HepG2 (cell line): ENCODE results near the gene UVSSA. TPM values are rescaled to one million over a fixed set of nuclear protein-coding genes. Genes with fewer than 3 reads are reported as not detected.

Source experiments
- ATAC-seq: fragments of 200-7000 bp; cut with Tn5 transposase; 3 replicates; pipeline ENCODE4 v1.9.1; 2020; ENCODE audit warnings: mild to moderate bottlenecking, moderate library complexity
- BruUV-seq: library from RNA; stranded (reverse); fragments of 400-500 nt; replicated peaks from 2 replicates; lab custom pipeline; 2021; lab: Mats Ljungman, UMichigan
- CTCF ChIA-PET: fragments of 300-600 bp; formaldehyde crosslinking; extraction: SDS; loops from one replicate; lab custom pipeline; 2021; ENCODE audit warnings: low total read pairs, inconsistent platforms, low intra/inter-chr PET ratio; lab: Yijun Ruan, JAX
- POLR2A ChIA-PET: fragments of 350-600 bp; sonication (Branson Sonifier 250); formaldehyde crosslinking; loops from one replicate; lab custom pipeline; 2020; ENCODE audit warnings: antibody characterized with exemption, inconsistent platforms; lab: Yijun Ruan, JAX
- DNase-seq: peaks from one replicate; pipeline ENCODE4 v3.0.0-alpha.2; 2015; ENCODE audit warnings: low spot score
- FAIRE-seq: peaks from 3 replicates; lab custom pipeline; 2011; peaks lifted over from hg19 to GRCh38; lab: Jason Lieb, UNC
- H2AFZ ChIP-seq: one replicate; pipeline ENCODE4 v1.6.1; 2011; ENCODE audit warnings: low read length, inconsistent platforms
- H3K27ac ChIP-seq: fragments of 300-600 bp; 3 replicates; pipeline ENCODE4 v1.8.0; 2011; ENCODE audit warnings: mixed run types, mild to moderate bottlenecking, mixed read lengths, low read length, inconsistent platforms; ENCODE audit not compliant: insufficient read depth; ENCODE audit errors: extremely low read length
- H3K27me3 ChIP-seq, 2 experiments: fragments of 200-600 bp in 1 of 2; 2 replicates in 1 of 2; 3 replicates in 1 of 2; pipeline versions ENCODE4 v1.6.0 to v1.8.0; 2011; ENCODE audit warnings: low read length in 2 of 2, mild to moderate bottlenecking in 2 of 2, moderate library complexity in 2 of 2, inconsistent platforms in 1 of 2; ENCODE audit not compliant: insufficient read depth in 2 of 2, control insufficient read depth in 1 of 2
- H3K36me3 ChIP-seq, 2 experiments: fragments of 200-600 bp in 1 of 2; replicated peaks in 1 of 2; 2 replicates in 1 of 2; 3 replicates in 1 of 2; pipeline versions ENCODE4 v1.5.1 to v1.8.0; 2011; ENCODE audit warnings: low read length in 2 of 2, inconsistent platforms in 1 of 2; ENCODE audit not compliant: insufficient read depth in 2 of 2, control insufficient read depth in 1 of 2
- H3K4me1 ChIP-seq: 2 replicates; pipeline ENCODE4 v1.5.1; 2012; ENCODE audit warnings: low read length, inconsistent platforms; ENCODE audit not compliant: insufficient read depth
- H3K4me2 ChIP-seq: 2 replicates; pipeline ENCODE4 v1.6.0; 2011; ENCODE audit warnings: low read depth, low read length, inconsistent platforms
- H3K4me3 ChIP-seq, 3 experiments: fragments of 200-600 bp in 1 of 3; sonication (generic), shearing (Covaris generic) in 1 of 3; replicated peaks in 1 of 3; 2 replicates each; pipeline ENCODE4 v1.5.1; 2011 to 2016; ENCODE audit warnings: low read length in 3 of 3, inconsistent platforms in 2 of 3, low read depth in 2 of 3, mild to moderate bottlenecking in 2 of 3, control low read depth in 1 of 3, mixed read lengths in 1 of 3; ENCODE audit not compliant: insufficient read depth in 1 of 3
- H3K79me2 ChIP-seq: one replicate; pipeline ENCODE4 v1.6.1; 2011; ENCODE audit warnings: low read length, inconsistent platforms; ENCODE audit not compliant: insufficient read depth
- H3K9ac ChIP-seq: 2 replicates; pipeline ENCODE4 v1.6.0; 2011; ENCODE audit warnings: mild to moderate bottlenecking, low read depth, low read length, inconsistent platforms; ENCODE audit not compliant: insufficient read depth
- H3K9me3 ChIP-seq: 2 replicates; pipeline ENCODE4 v1.5.1; 2012; ENCODE audit warnings: mild to moderate bottlenecking, low read length
- H4K20me1 ChIP-seq: 2 replicates; pipeline ENCODE4 v1.6.0; 2011; ENCODE audit warnings: inconsistent platforms, mild to moderate bottlenecking, low read length, moderate library complexity; ENCODE audit not compliant: insufficient read depth
- MIER2 ChIP-seq: IDR thresholded peaks from 2 replicates; pipeline ENCODE4 v1.6.1; 2016; ENCODE audit warnings: missing biosample characterization, missing genetic modification reagents
- ZNF609 ChIP-seq: sonication (generic); formaldehyde crosslinking; IDR thresholded peaks from 2 replicates; pipeline ENCODE4 v1.4.0; 2020; ENCODE audit warnings: mild to moderate bottlenecking, missing genetic modification reagents, borderline replicate concordance
- ZSCAN21 ChIP-seq: sonication (generic); formaldehyde crosslinking; IDR thresholded peaks from 2 replicates; pipeline ENCODE4 v1.8.0; 2022; ENCODE audit warnings: mild to moderate bottlenecking, missing genetic modification reagents, moderate library complexity, borderline replicate concordance
- WGBS: methylation state at CpG from one replicate; pipeline ENCODE4 v1.1.6; 2017; ENCODE audit warnings: low lambda C conversion rate; 5-methylcytosine and 5-hydroxymethylcytosine counted together
- in situ Hi-C: cut with HindIII; loops from 2 replicates; pipeline ENCODE4 v1.10.0; 2017; ENCODE audit warnings: low pct_unique_long_range_greater_than_20kb; ENCODE audit not compliant: extremely low pct_ligation_motif_present
- intact Hi-C: fragments of 100-400 bp; cut with micrococcal nuclease; formaldehyde crosslinking; loops from one replicate; pipeline ENCODE4 v1.10.0; 2022; ENCODE audit not compliant: unreplicated experiment
- polyA plus RNA-seq, 8 experiments: library from polyadenylated mRNA; depleted of rRNA in 3 of 8; stranded (reverse) in 7 of 8; unstranded in 1 of 8; fragments of >200 nt; fragmentation: Illumina TruSeq in 4 of 8; extraction: Trizol in 4 of 8; gene quantifications; 2 replicates each; pipeline versions ENCODE4 v1.2.1 to v1.2.3, GENCODE V29; 2011 to 2016; ENCODE audit warnings: low read depth in 4 of 8, missing spikeins in 1 of 8, mixed read lengths in 1 of 8; ENCODE audit not compliant: insufficient read depth in 1 of 8
- total RNA-seq, 5 experiments: library from RNA; depleted of rRNA; stranded (reverse); fragments of >200 nt; fragmentation: Illumina TruSeq; extraction: Trizol; gene quantifications; 2 replicates each; pipeline ENCODE4 v1.2.3, GENCODE V29; 2016; ENCODE audit warnings: low read depth in 1 of 5

The UVSSA gene
- total and polyA plus RNA-seq, 2 of the 13 experiments (the other 11 are each of a cell fraction or from before 2014, with no cell fraction given), result 4.6 to 8.4 TPM

GRCh38 chr4:1363513-1363912, 16.5 kb downstream of the UVSSA start (continued):
- TF ChIP-seq ZNF609, result no peak

DNA sequence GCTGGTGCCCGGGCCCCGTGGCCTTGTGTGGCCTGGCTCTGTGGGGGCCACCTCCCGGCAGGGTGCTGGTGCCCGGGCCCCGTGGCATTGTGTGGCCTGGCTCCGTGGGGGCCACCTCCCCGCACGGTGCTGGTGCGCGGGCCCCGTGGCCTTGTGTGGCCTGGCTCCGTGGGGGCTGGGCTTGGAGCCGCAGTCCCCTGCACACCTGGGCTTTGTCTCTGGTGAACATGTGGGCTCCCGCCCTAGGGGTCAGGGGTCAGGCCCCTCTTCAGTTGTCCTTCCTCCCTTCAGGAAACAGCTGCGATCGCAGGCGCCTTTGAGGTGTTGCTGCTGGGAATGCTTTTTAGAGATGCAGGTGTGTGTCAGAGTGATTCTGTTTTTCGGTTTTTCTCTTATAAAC, 17.2 kb downstream of the UVSSA start:
- FAIRE-seq (no peak), DNase-seq (no peak), ATAC-seq (no peak)
- BruUV-seq, result no TSS peak
- H3K9ac ChIP-seq, result no peak overlapping the region
- 0 out of 2 replicates have a peak, but pooled peaks cover 3% of the 10 kb centered on the region for H4K20me1 ChIP-seq
- in situ Hi-C loops, result no loop called here
- no peaks in the 10 kb centered on the region for H3K9me3 ChIP-seq
- POLR2A ChIA-PET, result no interaction called here
- no peak overlapping the region for H3K4me2 ChIP-seq
- H3K79me2 ChIP-seq, result no peaks in the 10 kb centered on the region
- intact Hi-C loops, result no loop called here
- no peak overlapping the region for H3K27ac ChIP-seq
- TF ChIP-seq MIER2 (CRISPR knock-in tag) (no peak), ZSCAN21 (no peak)
- no peak overlapping the region for H2AFZ ChIP-seq
- H3K27me3 ChIP-seq, result no peaks in the 10 kb centered on the region
- CTCF ChIA-PET, result no interaction called here
- H3K4me3 ChIP-seq, result no peak overlapping the region
- WGBS, result 97% methylated on average over 4 of the region's 18 CpGs
- peaks cover 16% of the 10 kb centered on the region for H3K4me1 ChIP-seq
- H3K36me3 ChIP-seq, result peaks cover 1 to 19% of the 10 kb centered on the region in 2 experiments; a peak in 2 of 5 replicates
